Stimulated activated CD4-positive, alpha-beta T cell treated with anti-CD3 and anti-CD28 coated beads, Interleukin-4, amount 100 ng/mL, for 24 hours (primary cell): ENCODE measurements around the gene TNNI3.
"Not testable (repeated sequence)": the region's sequence is repeated elsewhere in the genome, so short reads cannot be mapped to it uniquely, and the experiment has no call there.

Source experiments
- DNase-seq: peaks from one replicate; pipeline ENCODE4 v3.0.0-alpha.2; 2020

Gene TNNI3

GRCh38 chr19:55172741-55173140 lies 15.2 kb upstream of the TNNI3 start:
- no peak for DNase-seq

- DNase-seq: not testable (repeated sequence)
Measured at GRCh38 chr19:55172318-55172717, 14.8 kb upstream of the TNNI3 start.

- no peak for DNase-seq
Measured at GRCh38 chr19:55171440-55171839, 13.9 kb upstream of the TNNI3 start.

- no peak for DNase-seq
Measured at GRCh38 chr19:55169136-55169535, 11.6 kb upstream of the TNNI3 start.

GRCh38 chr19:55166530-55167268 lies 9.2 kb upstream of the TNNI3 start, which contains the start of gene DNAAF3:
Gene DNAAF3, minus strand, starts transcription at chr19:55166613. Its CDS starts 200 bp downstream, at chr19:55166413.
- peak; percentile 62 for DNase-seq

GRCh38 chr19:55165952-55166529 lies 8.5 kb upstream of the TNNI3 start:
- DNase-seq: peak; percentile 25

GRCh38 chr19:55161571-55162322 lies 4.2 kb upstream of the TNNI3 start:
- DNase-seq: no peak

- no peak for DNase-seq
Measured at GRCh38 chr19:55160986-55161365, 3.4 kb upstream of the TNNI3 start.

- DNase-seq: peak; percentile 87
Measured at GRCh38 chr19:55160128-55160985, 2.8 kb upstream of the TNNI3 start.

- DNase-seq: no peak
Measured at GRCh38 chr19:55158848-55159749, 1.6 kb upstream of the TNNI3 start.

- no peak for DNase-seq
Measured at GRCh38 chr19:55158423-55158822, 891 bp upstream of the TNNI3 start.

- no peak for DNase-seq
Measured at GRCh38 chr19:55156202-55157063, 1.1 kb downstream of the TNNI3 start.

GRCh38 chr19:55155784-55156183 lies 1.7 kb downstream of the TNNI3 start:
- not testable (repeated sequence) for DNase-seq

GRCh38 chr19:55153652-55154264 lies 3.8 kb downstream of the TNNI3 start:
- no peak for DNase-seq

GRCh38 chr19:55152017-55152416 lies 5.5 kb downstream of the TNNI3 start:
- no peak for DNase-seq

- no peak for DNase-seq
Measured at GRCh38 chr19:55149078-55150003, 8.2 kb downstream of the TNNI3 start, which contains the start of gene TNNT1. Gene TNNT1, minus strand, starts transcription at chr19:55149206. Its CDS starts 2,049 bp downstream, at chr19:55147157.

- DNase-seq: no peak
Measured at GRCh38 chr19:55147545-55148251, 9.8 kb downstream of the TNNI3 start.

- DNase-seq: no peak
Measured at GRCh38 chr19:55146705-55147273, 10.7 kb downstream of the TNNI3 start.
